ENCODE results near the gene FBLN2. TPM values are rescaled to one million over a fixed set of nuclear protein-coding genes. Genes with fewer than 3 reads are reported as not detected.

FBLN2 gene
- total RNA-seq, 1 donor from 2014 or later = 413 TPM

- no peak for TF ChIP-seq CTCF (IDR thresholded peaks at IDR 0.05)
- Mint-ChIP-seq H3K36me3 (ENCODE audit: low read depth) (peaks cover 3% of the 10 kb centered on the region), H3K4me3 (ENCODE audit: unreplicated experiment) (no peak overlapping the region), H3K27ac (ENCODE audit: unreplicated experiment) (no peak overlapping the region), H3K4me1 (ENCODE audit: low read depth) (peaks cover 53% of the 10 kb centered on the region), H3K27me3 (ENCODE audit: low read depth) (no peaks in the 10 kb centered on the region), H3K9me3 (ENCODE audit: low read depth) (peaks cover 4% of the 10 kb centered on the region)
- no peak for DNase-seq (ENCODE audit: low spot score)
These were observed 48.7 kb downstream of the FBLN2 start for GRCh38 chr3:13597661-13598060.

- no peak for DNase-seq (ENCODE audit: low spot score)
- Mint-ChIP-seq H3K4me3 (ENCODE audit: unreplicated experiment) (no peak overlapping the region), H3K4me1 (ENCODE audit: low read depth) (peaks cover 53% of the 10 kb centered on the region), H3K27ac (ENCODE audit: unreplicated experiment) (no peak overlapping the region), H3K9me3 (ENCODE audit: low read depth) (peaks cover 4% of the 10 kb centered on the region), H3K36me3 (ENCODE audit: low read depth) (peaks cover 3% of the 10 kb centered on the region), H3K27me3 (ENCODE audit: low read depth) (no peaks in the 10 kb centered on the region)
- TF ChIP-seq CTCF (IDR thresholded peaks at IDR 0.05) = no peak
These were observed 49.3 kb downstream of the FBLN2 start for GRCh38 chr3:13598201-13598600.

GRCh38 chr3:13598926-13599886 lies 50.3 kb downstream of the FBLN2 start:
- no peak for DNase-seq (ENCODE audit: low spot score)
- H3K36me3 Mint-ChIP-seq (ENCODE audit: low read depth) = peaks cover 3% of the 10 kb centered on the region
- H3K4me1 Mint-ChIP-seq (ENCODE audit: low read depth) = peaks cover 50% of the 10 kb centered on the region
- H3K27me3 Mint-ChIP-seq (ENCODE audit: low read depth) = no peaks in the 10 kb centered on the region
- H3K9me3 Mint-ChIP-seq (ENCODE audit: low read depth) = peaks cover 4% of the 10 kb centered on the region
- peak overlapping the region; percentile 89 for H3K27ac Mint-ChIP-seq (ENCODE audit: unreplicated experiment)
- no peak overlapping the region for H3K4me3 Mint-ChIP-seq (ENCODE audit: unreplicated experiment)
- TF ChIP-seq CTCF (IDR thresholded peaks at IDR 0.05) = no peak

GRCh38 chr3:13599887-13600450 lies 51.0 kb downstream of the FBLN2 start:
- peaks cover 45% of the 10 kb centered on the region for H3K4me1 Mint-ChIP-seq (ENCODE audit: low read depth)
- DNase-seq (ENCODE audit: low spot score) = no peak
- H3K9me3 Mint-ChIP-seq (ENCODE audit: low read depth) = peaks cover 4% of the 10 kb centered on the region
- peaks cover 3% of the 10 kb centered on the region for H3K36me3 Mint-ChIP-seq (ENCODE audit: low read depth)
- TF ChIP-seq CTCF (IDR thresholded peaks at IDR 0.05) = no peak
- H3K27me3 Mint-ChIP-seq (ENCODE audit: low read depth) = no peaks in the 10 kb centered on the region
- H3K4me3 Mint-ChIP-seq (ENCODE audit: unreplicated experiment) = no peak overlapping the region
- H3K27ac Mint-ChIP-seq (ENCODE audit: unreplicated experiment) = peak overlapping the region; percentile 89

- DNase-seq (ENCODE audit: low spot score) = no peak
- peak overlapping the region; percentile 89 for H3K27ac Mint-ChIP-seq (ENCODE audit: unreplicated experiment)
- peaks cover 3% of the 10 kb centered on the region for H3K36me3 Mint-ChIP-seq (ENCODE audit: low read depth)
These were observed 52.2 kb downstream of the FBLN2 start for GRCh38 chr3:13600950-13601691.

More at GRCh38 chr3:13600950-13601691, 52.2 kb downstream of the FBLN2 start:
- H3K9me3 Mint-ChIP-seq (ENCODE audit: low read depth) = peaks cover 4% of the 10 kb centered on the region
- H3K4me1 Mint-ChIP-seq (ENCODE audit: low read depth) = peaks cover 50% of the 10 kb centered on the region
- no peak overlapping the region for H3K4me3 Mint-ChIP-seq (ENCODE audit: unreplicated experiment)
- H3K27me3 Mint-ChIP-seq (ENCODE audit: low read depth) = no peaks in the 10 kb centered on the region
- no peak for TF ChIP-seq CTCF (IDR thresholded peaks at IDR 0.05)
